ENCODE measurements around the gene CD96.
"Not testable (repeated sequence)": the region's sequence is repeated elsewhere in the genome, so short reads cannot be mapped to it uniquely, and the experiment has no call there.

CD96 gene

GRCh38 chr3:111667170-111667569, 125.2 kb downstream of the CD96 start:
- Histone ChIP-seq H3K27me3 (ENCODE audit: control insufficient read depth in 1 of 2, insufficient read depth in 2 of 2, low read length in 2 of 2) (no peaks in the 10 kb centered on the region), H3K9ac (ENCODE audit: low read length) (no peak overlapping the region), H3K4me3 (ENCODE audit: low read depth in 1 of 2, low read length in 2 of 2) (no peak overlapping the region), H3K9me3 (ENCODE audit: low read length) (no peaks in the 10 kb centered on the region), H3K36me3 (ENCODE audit: insufficient read depth, low read length) (no peaks in the 10 kb centered on the region), H3K27ac (ENCODE audit: low read depth, low read length) (no peak overlapping the region), H3K4me1 (ENCODE audit: insufficient read depth, low read length) (no peaks in the 10 kb centered on the region)

GRCh38 chr3:111667621-111668239, 125.7 kb downstream of the CD96 start:
- Histone ChIP-seq H3K4me1 (ENCODE audit: insufficient read depth, low read length) (no peaks in the 10 kb centered on the region), H3K27ac (ENCODE audit: low read depth, low read length) (no peak overlapping the region), H3K9ac (ENCODE audit: low read length) (no peak overlapping the region), H3K27me3 (ENCODE audit: control insufficient read depth in 1 of 2, insufficient read depth in 2 of 2, low read length in 2 of 2) (no peaks in the 10 kb centered on the region), H3K4me3 (ENCODE audit: low read depth in 1 of 2, low read length in 2 of 2) (no peak overlapping the region), H3K9me3 (ENCODE audit: low read length) (no peaks in the 10 kb centered on the region), H3K36me3 (ENCODE audit: insufficient read depth, low read length) (no peaks in the 10 kb centered on the region)

- no peak overlapping the region for H3K27ac ChIP-seq (ENCODE audit: low read depth, low read length)
- no peaks in the 10 kb centered on the region for H3K36me3 ChIP-seq (ENCODE audit: insufficient read depth, low read length)
- H3K4me1 ChIP-seq (ENCODE audit: insufficient read depth, low read length), result no peaks in the 10 kb centered on the region
- no peaks in the 10 kb centered on the region for H3K9me3 ChIP-seq (ENCODE audit: low read length)
- H3K27me3 ChIP-seq (ENCODE audit: control insufficient read depth in 1 of 2, insufficient read depth in 2 of 2, low read length in 2 of 2), result no peaks in the 10 kb centered on the region
- no peak overlapping the region for H3K9ac ChIP-seq (ENCODE audit: low read length)
- H3K4me3 ChIP-seq (ENCODE audit: low read depth in 1 of 2, low read length in 2 of 2), result no peak overlapping the region
Measured at GRCh38 chr3:111668326-111668725, 126.3 kb downstream of the CD96 start.

DNA sequence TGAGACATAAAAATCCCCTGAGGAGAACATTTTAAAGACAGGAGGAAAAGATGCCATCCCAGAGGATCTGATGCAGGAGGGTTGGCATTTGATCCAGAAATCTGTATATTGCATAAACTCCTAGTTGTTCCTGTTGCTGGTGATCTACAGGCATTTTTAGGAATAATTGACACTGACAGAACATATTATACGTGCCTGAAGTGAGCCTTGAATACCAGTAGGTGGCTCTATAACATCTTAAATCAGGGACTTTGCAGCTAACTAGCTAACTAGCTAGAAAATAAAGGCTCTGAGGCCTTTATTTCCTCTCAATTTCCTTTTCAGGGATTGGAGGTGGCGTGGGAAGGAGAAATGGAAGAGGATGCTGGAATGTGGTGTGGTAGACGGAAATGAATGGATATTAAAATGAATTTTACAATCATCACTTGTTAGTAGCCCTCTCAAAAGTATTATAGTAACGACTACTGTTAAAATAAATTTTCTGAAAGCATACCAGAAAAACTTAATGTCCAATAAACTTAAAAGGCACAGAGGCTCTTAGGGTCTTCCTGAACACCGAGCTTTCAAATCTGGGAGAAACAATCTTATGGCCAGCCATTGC, 127.0 kb downstream of the CD96 start:
- Histone ChIP-seq H3K4me1 (ENCODE audit: insufficient read depth, low read length) (no peaks in the 10 kb centered on the region), H3K27me3 (ENCODE audit: control insufficient read depth in 1 of 2, insufficient read depth in 2 of 2, low read length in 2 of 2) (no peaks in the 10 kb centered on the region), H3K9ac (ENCODE audit: low read length) (no peak overlapping the region), H3K36me3 (ENCODE audit: insufficient read depth, low read length) (no peaks in the 10 kb centered on the region), H3K4me3 (ENCODE audit: low read depth in 1 of 2, low read length in 2 of 2) (no peak overlapping the region), H3K27ac (ENCODE audit: low read depth, low read length) (peak overlapping the region; percentile 7), H3K9me3 (ENCODE audit: low read length) (no peaks in the 10 kb centered on the region)

GRCh38 chr3:111669926-111670630, 128.1 kb downstream of the CD96 start:
- no peaks in the 10 kb centered on the region for H3K36me3 ChIP-seq (ENCODE audit: insufficient read depth, low read length)
- no peak overlapping the region for H3K9ac ChIP-seq (ENCODE audit: low read length)
- H3K4me1 ChIP-seq (ENCODE audit: insufficient read depth, low read length), result no peaks in the 10 kb centered on the region
- H3K27ac ChIP-seq (ENCODE audit: low read depth, low read length), result no peak overlapping the region
- H3K4me3 ChIP-seq (ENCODE audit: low read depth in 1 of 2, low read length in 2 of 2), result no peak overlapping the region
- H3K9me3 ChIP-seq (ENCODE audit: low read length), result no peaks in the 10 kb centered on the region
- H3K27me3 ChIP-seq (ENCODE audit: control insufficient read depth in 1 of 2, insufficient read depth in 2 of 2, low read length in 2 of 2), result no peaks in the 10 kb centered on the region

- not testable (repeated sequence) for H3K9ac ChIP-seq (ENCODE audit: low read length); H3K9me3 ChIP-seq (ENCODE audit: low read length); H3K4me1 ChIP-seq (ENCODE audit: insufficient read depth, low read length); H3K4me3 ChIP-seq (ENCODE audit: low read depth in 1 of 2, low read length in 2 of 2); H3K27ac ChIP-seq (ENCODE audit: low read depth, low read length); H3K36me3 ChIP-seq (ENCODE audit: insufficient read depth, low read length); H3K27me3 ChIP-seq (ENCODE audit: control insufficient read depth in 1 of 2, insufficient read depth in 2 of 2, low read length in 2 of 2)
Measured at GRCh38 chr3:111672461-111672860, 130.5 kb downstream of the CD96 start.

DNA sequence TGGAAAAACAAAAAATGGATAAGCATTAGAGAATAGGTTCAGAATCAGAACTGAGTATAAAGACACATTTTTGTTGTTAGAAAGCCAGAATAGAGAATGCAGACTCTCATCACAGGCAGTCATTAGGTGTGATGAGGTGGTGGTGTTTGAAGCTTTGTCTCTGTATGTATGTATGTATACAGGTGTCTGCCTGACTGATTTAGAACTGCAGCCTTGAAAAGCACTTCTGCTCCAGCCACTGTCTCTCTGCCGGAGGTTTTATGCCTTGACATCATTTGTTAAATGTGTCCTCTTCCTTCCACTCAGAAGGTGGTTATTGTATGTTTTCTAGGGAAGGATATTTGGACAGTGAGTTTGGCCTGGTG, 133.8 kb downstream of the CD96 start:
- Histone ChIP-seq H3K9ac (ENCODE audit: low read length) (no peak overlapping the region), H3K4me3 (ENCODE audit: low read depth in 1 of 2, low read length in 2 of 2) (no peak overlapping the region)

GRCh38 chr3:111676211-111677006, 134.4 kb downstream of the CD96 start:
- H3K27ac ChIP-seq (ENCODE audit: low read depth, low read length), result no peak overlapping the region
- no peak overlapping the region for H3K4me3 ChIP-seq (ENCODE audit: low read depth in 1 of 2, low read length in 2 of 2)
- H3K9me3 ChIP-seq (ENCODE audit: low read length), result no peaks in the 10 kb centered on the region
- H3K36me3 ChIP-seq (ENCODE audit: insufficient read depth, low read length), result no peaks in the 10 kb centered on the region
- no peaks in the 10 kb centered on the region for H3K27me3 ChIP-seq (ENCODE audit: control insufficient read depth in 1 of 2, insufficient read depth in 2 of 2, low read length in 2 of 2)
- H3K4me1 ChIP-seq (ENCODE audit: insufficient read depth, low read length), result no peaks in the 10 kb centered on the region
- no peak overlapping the region for H3K9ac ChIP-seq (ENCODE audit: low read length)

More for the DNA sequence above, 133.8 kb downstream of the CD96 start:
- Histone ChIP-seq H3K9me3 (ENCODE audit: low read length) (no peaks in the 10 kb centered on the region), H3K36me3 (ENCODE audit: insufficient read depth, low read length) (no peaks in the 10 kb centered on the region), H3K4me1 (ENCODE audit: insufficient read depth, low read length) (no peaks in the 10 kb centered on the region), H3K27ac (ENCODE audit: low read depth, low read length) (no peak overlapping the region), H3K27me3 (ENCODE audit: control insufficient read depth in 1 of 2, insufficient read depth in 2 of 2, low read length in 2 of 2) (no peaks in the 10 kb centered on the region)

GRCh38 chr3:111677007-111677392, 135.0 kb downstream of the CD96 start:
- Histone ChIP-seq H3K27me3 (ENCODE audit: control insufficient read depth in 1 of 2, insufficient read depth in 2 of 2, low read length in 2 of 2) (no peaks in the 10 kb centered on the region), H3K9ac (ENCODE audit: low read length) (no peak overlapping the region), H3K9me3 (ENCODE audit: low read length) (no peaks in the 10 kb centered on the region), H3K27ac (ENCODE audit: low read depth, low read length) (no peak overlapping the region), H3K4me1 (ENCODE audit: insufficient read depth, low read length) (no peaks in the 10 kb centered on the region), H3K36me3 (ENCODE audit: insufficient read depth, low read length) (no peaks in the 10 kb centered on the region), H3K4me3 (ENCODE audit: low read depth in 1 of 2, low read length in 2 of 2) (no peak overlapping the region)

- no peaks in the 10 kb centered on the region for H3K9me3 ChIP-seq (ENCODE audit: low read length)
- H3K4me3 ChIP-seq (ENCODE audit: low read depth in 1 of 2, low read length in 2 of 2), result no peak overlapping the region
- H3K4me1 ChIP-seq (ENCODE audit: insufficient read depth, low read length), result no peaks in the 10 kb centered on the region
- no peaks in the 10 kb centered on the region for H3K27me3 ChIP-seq (ENCODE audit: control insufficient read depth in 1 of 2, insufficient read depth in 2 of 2, low read length in 2 of 2)
- H3K27ac ChIP-seq (ENCODE audit: low read depth, low read length), result no peak overlapping the region
- H3K36me3 ChIP-seq (ENCODE audit: insufficient read depth, low read length), result no peaks in the 10 kb centered on the region
- no peak overlapping the region for H3K9ac ChIP-seq (ENCODE audit: low read length)
Measured at GRCh38 chr3:111681661-111682426, 139.8 kb downstream of the CD96 start.

DNA sequence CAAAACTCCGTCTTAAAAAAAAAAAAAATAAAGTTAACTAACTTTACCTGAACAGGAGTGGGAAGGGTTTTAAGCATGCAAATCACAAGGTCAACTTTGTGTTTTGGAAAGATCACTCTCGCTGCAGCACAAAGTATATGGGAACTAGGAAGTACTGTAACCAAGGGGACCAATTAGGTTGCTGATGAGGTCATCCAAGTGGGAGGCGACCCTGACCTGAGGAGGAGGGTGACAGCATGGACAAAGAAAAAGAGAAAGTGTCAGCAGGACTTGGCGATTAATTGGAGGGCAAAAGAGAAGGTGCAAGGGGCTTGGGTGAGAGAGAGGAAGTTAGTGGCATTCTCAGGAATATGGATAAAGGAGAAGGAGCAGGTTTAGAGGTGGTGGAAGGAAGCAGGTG, 142.6 kb downstream of the CD96 start:
- Histone ChIP-seq H3K27ac (ENCODE audit: low read depth, low read length) (no peak overlapping the region), H3K4me3 (ENCODE audit: low read depth in 1 of 2, low read length in 2 of 2) (no peak overlapping the region)

More for the DNA sequence above, 142.6 kb downstream of the CD96 start:
- no peaks in the 10 kb centered on the region for H3K27me3 ChIP-seq (ENCODE audit: control insufficient read depth in 1 of 2, insufficient read depth in 2 of 2, low read length in 2 of 2)
- H3K9ac ChIP-seq (ENCODE audit: low read length), result no peak overlapping the region
- H3K9me3 ChIP-seq (ENCODE audit: low read length), result no peaks in the 10 kb centered on the region
- H3K36me3 ChIP-seq (ENCODE audit: insufficient read depth, low read length), result no peaks in the 10 kb centered on the region
- H3K4me1 ChIP-seq (ENCODE audit: insufficient read depth, low read length), result no peaks in the 10 kb centered on the region

All from muscle layer of colon (tissue), 2 donors.